Epithelial cell of esophagus (primary cell): ENCODE results near the gene LAMB2.

ENCODE experiments used
- DNase-seq: peaks from one replicate; pipeline ENCODE4 v3.0.0; 2010; ENCODE audit warnings: low read depth
- H3K4me3 ChIP-seq: 2 replicates; pipeline ENCODE4 v1.5.1; 2011; ENCODE audit warnings: mild to moderate bottlenecking, low read length, control low read depth
- CTCF ChIP-seq: IDR thresholded peaks from 2 replicates; pipeline ENCODE4 v1.5.1; 2011; ENCODE audit warnings: low read depth, mild to moderate bottlenecking, low read length, control low read depth, inconsistent platforms; ENCODE audit not compliant: insufficient read depth; ENCODE audit errors: missing control alignments

Gene LAMB2

GRCh38 chr3:49122451-49122850, 10.4 kb downstream of the LAMB2 start:
- TF ChIP-seq CTCF = no peak
- no peak overlapping the region for H3K4me3 ChIP-seq
- DNase-seq = no peak

- no peak for DNase-seq
- no peak for TF ChIP-seq CTCF
- no peak overlapping the region for H3K4me3 ChIP-seq
Measured at GRCh38 chr3:49122022-49122421, 10.8 kb downstream of the LAMB2 start.

- no peak for TF ChIP-seq CTCF
- peak overlapping the region; percentile 90 for H3K4me3 ChIP-seq
- DNase-seq = no peak
Measured at GRCh38 chr3:49121132-49121736, 11.6 kb downstream of the LAMB2 start.

- DNase-seq = peak; percentile 92
- peak within 1 kb of the TSS; percentile 90 for H3K4me3 ChIP-seq
- TF ChIP-seq CTCF = no peak
Measured at GRCh38 chr3:49120438-49121131, 12.3 kb downstream of the LAMB2 start, which contains the start of gene USP19. Gene USP19 (minus strand): TSS chr3:49120823. CDS start chr3:49119145, 1,678 bp downstream.

- TF ChIP-seq CTCF = no peak
- no peak for DNase-seq
- H3K4me3 ChIP-seq = peak overlapping the region; percentile 90
Measured at GRCh38 chr3:49120096-49120437, 12.8 kb downstream of the LAMB2 start.

- no peak for TF ChIP-seq CTCF
- H3K4me3 ChIP-seq = peak overlapping the region; percentile 90
- DNase-seq = peak; percentile 40
Measured at GRCh38 chr3:49119439-49119838, 13.4 kb downstream of the LAMB2 start.

GRCh38 chr3:49119036-49119435, 13.8 kb downstream of the LAMB2 start:
- no peak for TF ChIP-seq CTCF
- no peak overlapping the region for H3K4me3 ChIP-seq
- no peak for DNase-seq
